GM12878 (cell line): Measurements from ENCODE around the gene COL11A2. TPM values are rescaled to one million over a fixed set of nuclear protein-coding genes. Genes with fewer than 3 reads are reported as not detected.

Experiments
- ATAC-seq: fragments of 200-7000 bp; cut with Tn5 transposase; 3 replicates; pipeline ENCODE4 v1.9.1; 2020; ENCODE audit warnings: mild to moderate bottlenecking, moderate library complexity
- BruUV-seq: library from RNA; stranded (reverse); fragments of 400-500 nt; replicated peaks from 2 replicates; lab custom pipeline; 2021; lab: Mats Ljungman, UMichigan
- CTCF ChIA-PET: fragments of 300-600 bp; sonication (Branson Sonifier 250); formaldehyde crosslinking; extraction: SDS; loops from one replicate; lab custom pipeline; 2021; ENCODE audit warnings: inconsistent platforms; lab: Yijun Ruan, JAX
- POLR2A ChIA-PET: fragments of 350-600 bp; formaldehyde crosslinking; extraction: SDS; loops from one replicate; lab custom pipeline; 2021; ENCODE audit warnings: inconsistent platforms; lab: Charles Lee
- RAD21 ChIA-PET: fragments of 300-600 bp; sonication (Branson Sonifier 250); formaldehyde crosslinking; loops from one replicate; lab custom pipeline; 2023; ENCODE audit warnings: antibody characterized with exemption; ENCODE audit not compliant: unreplicated experiment; lab: Charles Lee
- SMC1A ChIA-PET: fragments of 300-600 bp; sonication (Branson Sonifier 250); formaldehyde crosslinking; loops from one replicate; lab custom pipeline; 2023; ENCODE audit not compliant: unreplicated experiment, uncharacterized antibody; lab: Charles Lee
- DNase-seq: peaks from one replicate; pipeline ENCODE4 v3.0.0-alpha.2; 2011; ENCODE audit warnings: low read depth, low spot score
- FAIRE-seq: peaks from 3 replicates; lab custom pipeline; 2011; peaks lifted over from hg19 to GRCh38; lab: Jason Lieb, UNC
- H2AFZ ChIP-seq: 2 replicates; pipeline ENCODE4 v1.6.0; 2011; ENCODE audit warnings: low read depth, low read length, control low read depth; ENCODE audit not compliant: control insufficient read depth
- H3K27ac ChIP-seq: 2 replicates; pipeline ENCODE4 v1.5.1; 2011; ENCODE audit warnings: control low read depth; ENCODE audit not compliant: control insufficient read depth, insufficient read depth
- H3K27me3 ChIP-seq, 2 experiments: replicated peaks in 1 of 2; 2 replicates each; pipeline versions ENCODE4 v1.6.0 to v1.6.1; 2011; ENCODE audit warnings: low read length in 1 of 2; ENCODE audit not compliant: control insufficient read depth in 2 of 2, insufficient read depth in 2 of 2
- H3K36me3 ChIP-seq, 2 experiments: 2 replicates each; pipeline ENCODE4 v1.5.1; 2011; ENCODE audit warnings: low read length in 1 of 2; ENCODE audit not compliant: control insufficient read depth in 2 of 2, insufficient read depth in 2 of 2
- H3K4me1 ChIP-seq: 2 replicates; pipeline ENCODE4 v1.6.1; 2011; ENCODE audit warnings: mild to moderate bottlenecking, low read length, moderate library complexity, mixed read lengths; ENCODE audit not compliant: control insufficient read depth, insufficient read depth
- H3K4me2 ChIP-seq: 2 replicates; pipeline ENCODE4 v1.6.0; 2011; ENCODE audit warnings: control low read depth; ENCODE audit not compliant: control insufficient read depth, insufficient read depth
- H3K4me3 ChIP-seq: fragments of 200-600 bp; sonication (generic); 2 replicates; pipeline ENCODE4 v1.5.1; 2016
- H3K79me2 ChIP-seq: 2 replicates; pipeline ENCODE4 v1.6.0; 2011; ENCODE audit warnings: low read length; ENCODE audit not compliant: control insufficient read depth, insufficient read depth
- H3K9ac ChIP-seq: 2 replicates; pipeline ENCODE4 v1.8.0; 2011; ENCODE audit warnings: low read length, control low read depth, mixed read lengths; ENCODE audit not compliant: control insufficient read depth, insufficient read depth
- H3K9me3 ChIP-seq: replicated peaks from 3 replicates; pipeline ENCODE4 v1.5.1; 2011; ENCODE audit warnings: mild to moderate bottlenecking, low read length; ENCODE audit not compliant: control insufficient read depth, insufficient read depth
- H4K20me1 ChIP-seq: 2 replicates; pipeline ENCODE4 v1.6.0; 2011; ENCODE audit not compliant: control insufficient read depth, insufficient read depth
- ATF7 ChIP-seq: fragments of 450-650 bp; IDR thresholded peaks from 2 replicates; pipeline ENCODE4 v1.6.1; 2016; ENCODE audit warnings: low read depth, mild to moderate bottlenecking
- BCL11A ChIP-seq: IDR thresholded peaks from 2 replicates; pipeline ENCODE4 v1.6.1; 2011; ENCODE audit warnings: low read depth, low read length
- FOXK2 ChIP-seq: fragments of 450-650 bp; IDR thresholded peaks from 2 replicates; pipeline ENCODE4 v1.6.1; 2017; ENCODE audit warnings: mild to moderate bottlenecking, moderate library complexity
- IRF4 ChIP-seq: IDR thresholded peaks from 2 replicates; pipeline ENCODE4 v1.6.1; 2011; ENCODE audit warnings: low read depth, low read length
- KDM1A ChIP-seq: fragments of 200-600 bp; sonication (generic); IDR thresholded peaks from 2 replicates; pipeline ENCODE4 v1.6.1; 2016; ENCODE audit warnings: borderline replicate concordance
- MTA2 ChIP-seq: fragments of 450-650 bp; IDR thresholded peaks from 2 replicates; pipeline ENCODE4 v1.6.1; 2016; ENCODE audit warnings: low read depth, mild to moderate bottlenecking, moderate library complexity
- SP1 ChIP-seq: IDR thresholded peaks from one replicate; pipeline ENCODE4 v1.6.1; 2011; ENCODE audit warnings: low read depth, low read length
- YBX1 ChIP-seq: fragments of 450-650 bp; IDR thresholded peaks from 2 replicates; pipeline ENCODE4 v1.6.1; 2016; ENCODE audit warnings: antibody characterized with exemption
- WGBS: methylation state at CpG from one replicate; pipeline ENCODE4 v1.1.6; 2016; ENCODE audit warnings: low lambda C conversion rate; ENCODE audit not compliant: insufficient replicate concordance, insufficient coverage; ENCODE audit errors: missing lambda C conversion rate; 5-methylcytosine and 5-hydroxymethylcytosine counted together
- in situ Hi-C: fragments of 300-500 bp; cut with MboI; formaldehyde crosslinking; loops from 9 replicates; pipeline ENCODE4 v1.14.3; 2018; ENCODE audit warnings: mixed read lengths
- intact Hi-C: fragments of 100-400 bp; cut with micrococcal nuclease; formaldehyde crosslinking; loops from one replicate; pipeline ENCODE4 v1.14.2; 2022; ENCODE audit not compliant: unreplicated experiment
- polyA plus RNA-seq, 11 experiments: library from polyadenylated mRNA; depleted of rRNA in 4 of 11; unstranded in 6 of 11; stranded (reverse) in 5 of 11; fragments of >200 nt; fragmentation: Nextera tagmentation in 4 of 11; fragmentation: Illumina TruSeq in 1 of 11; extraction: Ambion mirVana in 4 of 11; extraction: Trizol in 1 of 11; gene quantifications; 1 replicate in 1 of 11; 2 replicates in 10 of 11; pipeline versions ENCODE4 v1.2.1 to v1.2.3, GENCODE V29; 2011 to 2016; ENCODE audit warnings: inconsistent platforms in 2 of 11, missing spikeins in 2 of 11, low read depth in 1 of 11
- total RNA-seq, 4 experiments: library from RNA; depleted of rRNA in 3 of 4; stranded (reverse); fragments of >200 nt in 3 of 4; fragmentation: Illumina TruSeq in 1 of 4; extraction: Trizol in 1 of 4; gene quantifications; 2 replicates each; pipeline versions ENCODE4 v1.2.1 to v1.2.3, GENCODE V29; 2013 to 2021

The COL11A2 gene
- total and polyA plus RNA-seq, 10 of the 15 experiments (the other 5 are each of a cell fraction or from before 2014, with no cell fraction given): 0.03 to 0.83 (median 0.22) TPM; not detected in 1

DNA sequence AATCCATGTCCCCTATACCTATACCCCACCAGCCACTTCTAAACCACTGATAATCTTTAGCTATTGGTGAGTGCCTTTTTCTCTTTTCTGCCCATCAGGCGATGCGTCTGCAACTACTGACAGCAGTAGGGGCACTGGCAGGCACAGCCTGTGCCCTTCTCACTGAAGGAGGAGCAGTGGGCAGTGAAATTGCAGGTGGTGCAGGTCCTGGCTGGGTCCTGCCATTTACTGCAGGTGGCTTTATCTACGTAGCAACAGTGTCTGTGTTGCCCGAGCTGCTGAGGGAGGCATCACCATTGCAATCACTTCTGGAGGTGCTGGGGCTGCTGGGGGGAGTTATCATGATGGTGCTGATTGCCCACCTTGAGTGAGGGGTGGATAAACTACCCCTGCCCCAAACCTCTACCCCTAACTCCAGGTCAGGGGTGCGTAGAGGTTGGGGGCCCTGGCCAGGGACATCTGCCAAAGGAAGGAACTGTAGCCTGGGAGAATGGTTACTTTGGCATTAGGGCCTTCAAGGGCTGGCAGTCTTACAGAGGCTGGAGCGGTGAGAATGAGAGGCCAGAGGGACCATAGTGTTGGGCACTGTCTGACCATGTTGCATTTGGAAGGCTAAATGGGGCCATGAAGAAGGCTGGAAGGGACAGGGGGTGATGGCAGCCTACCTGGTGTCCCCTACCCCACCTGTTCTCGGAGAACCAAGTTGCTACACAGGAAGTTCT lies 11.3 kb upstream of the COL11A2 start:
- Histone ChIP-seq H4K20me1 (no peaks in the 10 kb centered on the region), H3K9ac (no peak overlapping the region), H2AFZ (no peak overlapping the region), H3K4me2 (peak overlapping the region; percentile 66; the same call in 1 of the 2 replicates), H3K4me1 (peaks cover 29% of the 10 kb centered on the region), H3K4me3 (no peak overlapping the region), H3K9me3 (no peaks in the 10 kb centered on the region), H3K36me3 (peaks cover 8 to 15% of the 10 kb centered on the region in 2 experiments), H3K27me3 (no peaks in the 10 kb centered on the region), H3K27ac (no peak overlapping the region), H3K79me2 (peaks cover 33% of the 10 kb centered on the region)
- TF ChIP-seq YBX1 (no peak), BCL11A (no peak), ATF7 (no peak), FOXK2 (no peak), KDM1A (no peak), MTA2 (no peak), SP1 (no peak), IRF4 (no peak)
- no peak for FAIRE-seq
- ChIA-PET SMC1A (interaction anchor here (0.7 kb wide), 1 partner anchor 68 kb away, joined by 4 read pairs; the partner anchor contains the start of gene VPS52), POLR2A (interaction anchor here (0.7 kb wide), 1 partner anchor 59 kb away, joined by 4 read pairs; no protein-coding TSS in a partner anchor), RAD21 (interaction anchor here (2.9 kb wide), 1 partner anchor 45 kb away, joined by 25 read pairs; no protein-coding TSS in a partner anchor), CTCF (no interaction called here)
- DNase-seq: no peak
- no peak for ATAC-seq
- 70% methylated on average over 7 of the region's 7 CpGs for WGBS
- in situ Hi-C loops (no loop called here), intact Hi-C loops (loop anchor here (10.0 kb wide), 1 partner anchor 371 kb away; no protein-coding TSS in a partner anchor)
- no TSS peak for BruUV-seq
